Uterus (tissue), 4 donors: Measurements from ENCODE around the gene RIC1. TPM values are rescaled to one million over a fixed set of nuclear protein-coding genes. Genes with fewer than 3 reads are reported as not detected.

ENCODE experiments used
- DNase-seq, 2 donors: peaks; one replicate each; pipeline ENCODE4 v3.0.0-alpha.2; 2019 to 2020
- H3K27ac ChIP-seq, 2 donors: fragments of 200-600 bp; sonication (generic); 1 replicate in 1 of 2; 2 replicates in 1 of 2; pipeline ENCODE4 v1.5.1; 2016 to 2018
- H3K27me3 ChIP-seq, 2 donors: fragments of 200-600 bp; sonication (generic); one replicate each; pipeline ENCODE4 v1.5.1; 2018 to 2019; ENCODE audit warnings: control low read depth in 1 of 2
- H3K36me3 ChIP-seq, 2 donors: fragments of 200-600 bp; sonication (generic); one replicate each; pipeline ENCODE4 v1.5.1; 2019; ENCODE audit warnings: control low read depth in 1 of 2
- H3K4me1 ChIP-seq, 2 donors: fragments of 200-600 bp; sonication (generic); one replicate each; pipeline ENCODE4 v1.5.1; 2018 to 2019; ENCODE audit warnings: control low read depth in 1 of 2
- H3K4me3 ChIP-seq, 2 donors: fragments of 200-600 bp; sonication (generic); 1 replicate in 1 of 2; 2 replicates in 1 of 2; pipeline ENCODE4 v1.5.1; 2018 to 2019; ENCODE audit warnings: mild to moderate bottlenecking in 1 of 2
- H3K9me3 ChIP-seq, 2 donors: fragments of 200-600 bp; sonication (generic); one replicate each; pipeline ENCODE4 v1.5.1; 2019; ENCODE audit warnings: control low read depth in 1 of 2
- POLR2A ChIP-seq, 2 donors: fragments of 450-650 bp; IDR thresholded peaks; one replicate each; pipeline ENCODE4 v1.6.1; 2016; ENCODE audit warnings: antibody characterized with exemption in 2 of 2, mild to moderate bottlenecking in 1 of 2, moderate library complexity in 1 of 2
- intact Hi-C: fragments of 100-400 bp; cut with DNase I; formaldehyde crosslinking; loops from one replicate; pipeline ENCODE4 v1.15.1; 2023; ENCODE audit warnings: low total_unique reads
- total RNA-seq, 4 donors: library from RNA; depleted of rRNA in 3 of 4; stranded (reverse); fragments of >200 nt in 3 of 4; gene quantifications; one replicate each; pipeline versions ENCODE4 v1.1.0 to v1.2.4, GENCODE V29; 2014 to 2023
- TF ChIP-seq, protein P1 (sequence below), 4 experiments: fragments of 200-600 bp in 2 of 4; fragments of 450-650 bp in 2 of 4; sonication (generic) in 2 of 4; IDR thresholded peaks; one replicate each; pipeline ENCODE4 v1.5.1; 2016 to 2019; ENCODE audit warnings: antibody characterized with exemption in 4 of 4, mild to moderate bottlenecking in 2 of 4, moderate library complexity in 1 of 4
- donor health status: DM: yes; HTN: yes; CAD: no.

Gene RIC1
- total RNA-seq, 4 donors from 2014 or later: 24.1 to 106 (median 52.5) TPM

DNA sequence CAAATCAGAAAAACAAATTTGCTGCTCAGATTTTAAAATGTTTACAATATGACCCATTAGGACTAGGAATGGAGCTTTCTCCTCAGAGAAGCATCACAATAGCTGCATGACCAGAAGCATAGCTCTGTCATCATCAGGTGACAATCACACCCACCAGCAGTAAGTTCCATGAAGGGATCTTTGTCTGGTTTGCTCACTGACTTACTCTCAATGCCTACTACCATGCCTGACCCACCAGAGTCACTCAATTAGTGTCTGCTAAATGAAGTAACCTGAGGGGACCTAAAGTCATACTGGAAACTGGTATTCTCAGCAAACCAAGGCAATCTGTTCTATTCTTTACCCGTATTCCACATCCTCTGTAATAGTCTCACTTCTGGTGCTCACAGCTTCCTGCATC lies 196.3 kb downstream of the RIC1 start:
- intact Hi-C loops: no loop called here

More for the DNA sequence above, 196.3 kb downstream of the RIC1 start:
- Histone ChIP-seq H3K4me3 (no peak overlapping the region), H3K36me3 (no peaks in the 10 kb centered on the region), H3K27me3 (no peaks in the 10 kb centered on the region), H3K4me1 (no peaks in the 10 kb centered on the region), H3K27ac (no peak overlapping the region), H3K9me3 (no peaks in the 10 kb centered on the region)
- no peak for DNase-seq
- TF ChIP-seq, protein P1, sequence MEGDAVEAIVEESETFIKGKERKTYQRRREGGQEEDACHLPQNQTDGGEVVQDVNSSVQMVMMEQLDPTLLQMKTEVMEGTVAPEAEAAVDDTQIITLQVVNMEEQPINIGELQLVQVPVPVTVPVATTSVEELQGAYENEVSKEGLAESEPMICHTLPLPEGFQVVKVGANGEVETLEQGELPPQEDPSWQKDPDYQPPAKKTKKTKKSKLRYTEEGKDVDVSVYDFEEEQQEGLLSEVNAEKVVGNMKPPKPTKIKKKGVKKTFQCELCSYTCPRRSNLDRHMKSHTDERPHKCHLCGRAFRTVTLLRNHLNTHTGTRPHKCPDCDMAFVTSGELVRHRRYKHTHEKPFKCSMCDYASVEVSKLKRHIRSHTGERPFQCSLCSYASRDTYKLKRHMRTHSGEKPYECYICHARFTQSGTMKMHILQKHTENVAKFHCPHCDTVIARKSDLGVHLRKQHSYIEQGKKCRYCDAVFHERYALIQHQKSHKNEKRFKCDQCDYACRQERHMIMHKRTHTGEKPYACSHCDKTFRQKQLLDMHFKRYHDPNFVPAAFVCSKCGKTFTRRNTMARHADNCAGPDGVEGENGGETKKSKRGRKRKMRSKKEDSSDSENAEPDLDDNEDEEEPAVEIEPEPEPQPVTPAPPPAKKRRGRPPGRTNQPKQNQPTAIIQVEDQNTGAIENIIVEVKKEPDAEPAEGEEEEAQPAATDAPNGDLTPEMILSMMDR (IDR thresholded peaks at IDR 0.05): no peak
- no peak for TF ChIP-seq POLR2A (IDR thresholded peaks at IDR 0.05)

Other genes with a start within 250 kb of the RIC1 start
- gene PLGRKT, start 191.2 kb upstream of the RIC1 start, total RNA-seq: 10 to 100 TPM in 2 of 4 donors, 1 to 10 TPM in 2; 2.9 to 24.6 (median 13.1) TPM
- 10 to 100 TPM in 1 of 4 donors, 1 to 10 TPM in 2, under 1 TPM in 1; 0.90 to 10.2 (median 5.7) TPM for gene CD274, start 178.6 kb upstream of the RIC1 start, total RNA-seq
- 1 to 10 TPM in 2 of 4 donors, under 1 TPM in 2; 0.77 to 5.0 (median 1.6) TPM for gene PDCD1LG2, start 118.6 kb upstream of the RIC1 start, total RNA-seq
- 10 to 100 TPM in 2 of 4 donors, 1 to 10 TPM in 2; 7.9 to 34.9 (median 11.5) TPM for gene ERMP1, start 204.0 kb downstream of the RIC1 start, total RNA-seq